Large intestine (tissue), 3 donors: ENCODE data around the gene CA11. TPM values are rescaled to one million over a fixed set of nuclear protein-coding genes. Genes with fewer than 3 reads are reported as not detected.

Experiments used
- DNase-seq, 2 donors: peaks; one replicate each; pipeline versions ENCODE4 v3.0.0 to v3.0.0-alpha.2; 2013
- H3K27ac ChIP-seq: one replicate; pipeline ENCODE4 v1.5.1; 2013; ENCODE audit warnings: low read length
- H3K27me3 ChIP-seq: 2 replicates; pipeline ENCODE4 v1.6.1; 2013; ENCODE audit warnings: low read length; ENCODE audit not compliant: control insufficient read depth, insufficient read depth
- H3K36me3 ChIP-seq: 2 replicates; pipeline ENCODE4 v1.6.1; 2013; ENCODE audit warnings: low read length; ENCODE audit not compliant: control insufficient read depth, insufficient read depth
- H3K4me1 ChIP-seq: one replicate; pipeline ENCODE4 v1.6.1; 2013; ENCODE audit warnings: low read length; ENCODE audit not compliant: control insufficient read depth, insufficient read depth
- H3K4me3 ChIP-seq: one replicate; pipeline ENCODE4 v1.5.1; 2013; ENCODE audit warnings: low read length
- H3K9me3 ChIP-seq: one replicate; pipeline ENCODE4 v1.6.1; 2013; ENCODE audit warnings: mild to moderate bottlenecking, low read depth, low read length, moderate library complexity; ENCODE audit not compliant: control insufficient read depth
- WGBS: methylation state at CpG from one replicate; pipeline ENCODE4 v1.1.5; 2013; ENCODE audit warnings: low lambda C conversion rate; ENCODE audit not compliant: insufficient coverage; 5-methylcytosine and 5-hydroxymethylcytosine counted together
- polyA plus RNA-seq: library from polyadenylated mRNA; unstranded; fragments of 120-200 nt; gene quantifications from one replicate; pipeline ENCODE4 v1.2.1, GENCODE V29; 2013

CA11 gene
- polyA plus RNA-seq, 1 donor, result 10.1 TPM

GRCh38 chr19:48644839-48645619, 958 bp downstream of the CA11 start:
- H3K27me3 ChIP-seq, result no peaks in the 10 kb centered on the region
- no peaks in the 10 kb centered on the region for H3K36me3 ChIP-seq
- peaks cover 14% of the 10 kb centered on the region for H3K4me1 ChIP-seq
- DNase-seq, result peak in 1 of 2 donors; percentile 77
- H3K27ac ChIP-seq, result peak overlapping the region; percentile 67
- no peaks in the 10 kb centered on the region for H3K9me3 ChIP-seq
- H3K4me3 ChIP-seq, result peak overlapping the region; percentile 56
- WGBS, result no CpG with 5 or more reads among the region's 25 CpGs

- Histone ChIP-seq H3K27ac (no peak overlapping the region), H3K27me3 (no peaks in the 10 kb centered on the region), H3K4me1 (peaks cover 14% of the 10 kb centered on the region), H3K36me3 (no peaks in the 10 kb centered on the region), H3K9me3 (no peaks in the 10 kb centered on the region), H3K4me3 (no peak overlapping the region)
- WGBS, result no CpG with 5 or more reads among the region's 4 CpGs
- DNase-seq, result no peak
Measured at GRCh38 chr19:48644355-48644754, 1.6 kb downstream of the CA11 start.

GRCh38 chr19:48642862-48643261, 3.1 kb downstream of the CA11 start:
- no peaks in the 10 kb centered on the region for H3K9me3 ChIP-seq
- no peak overlapping the region for H3K27ac ChIP-seq
- H3K36me3 ChIP-seq, result no peaks in the 10 kb centered on the region
- no peak for DNase-seq
- WGBS, result 90% methylated on average over 1 of the region's 5 CpGs
- no peak overlapping the region for H3K4me3 ChIP-seq
- peaks cover 22% of the 10 kb centered on the region for H3K4me1 ChIP-seq
- H3K27me3 ChIP-seq, result no peaks in the 10 kb centered on the region

DNA sequence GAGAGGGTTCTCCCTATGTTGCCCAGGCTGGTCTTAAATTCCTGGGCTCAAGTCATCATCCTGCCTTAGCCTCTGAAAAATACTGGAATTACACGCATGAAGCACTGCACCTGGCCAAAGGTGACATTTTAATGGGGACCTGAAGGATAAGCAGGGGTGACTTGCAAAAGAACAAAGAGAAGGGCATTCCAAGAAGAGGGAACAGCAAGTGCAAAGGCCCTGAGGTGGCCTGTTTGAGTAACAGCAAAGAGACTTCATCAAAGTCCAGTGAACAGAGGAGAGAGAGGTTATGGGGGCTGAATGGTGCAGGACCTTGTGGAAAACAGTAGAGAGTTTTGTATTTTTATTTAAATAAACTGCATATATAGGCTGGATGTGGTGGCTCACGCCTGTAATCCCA, 4.1 kb downstream of the CA11 start:
- Histone ChIP-seq H3K4me1 (peaks cover 22% of the 10 kb centered on the region), H3K9me3 (no peaks in the 10 kb centered on the region), H3K36me3 (no peaks in the 10 kb centered on the region), H3K27me3 (no peaks in the 10 kb centered on the region), H3K27ac (no peak overlapping the region), H3K4me3 (no peak overlapping the region)
- no peak for DNase-seq
- WGBS, result 100% methylated on average over 1 of the region's 2 CpGs

DNA sequence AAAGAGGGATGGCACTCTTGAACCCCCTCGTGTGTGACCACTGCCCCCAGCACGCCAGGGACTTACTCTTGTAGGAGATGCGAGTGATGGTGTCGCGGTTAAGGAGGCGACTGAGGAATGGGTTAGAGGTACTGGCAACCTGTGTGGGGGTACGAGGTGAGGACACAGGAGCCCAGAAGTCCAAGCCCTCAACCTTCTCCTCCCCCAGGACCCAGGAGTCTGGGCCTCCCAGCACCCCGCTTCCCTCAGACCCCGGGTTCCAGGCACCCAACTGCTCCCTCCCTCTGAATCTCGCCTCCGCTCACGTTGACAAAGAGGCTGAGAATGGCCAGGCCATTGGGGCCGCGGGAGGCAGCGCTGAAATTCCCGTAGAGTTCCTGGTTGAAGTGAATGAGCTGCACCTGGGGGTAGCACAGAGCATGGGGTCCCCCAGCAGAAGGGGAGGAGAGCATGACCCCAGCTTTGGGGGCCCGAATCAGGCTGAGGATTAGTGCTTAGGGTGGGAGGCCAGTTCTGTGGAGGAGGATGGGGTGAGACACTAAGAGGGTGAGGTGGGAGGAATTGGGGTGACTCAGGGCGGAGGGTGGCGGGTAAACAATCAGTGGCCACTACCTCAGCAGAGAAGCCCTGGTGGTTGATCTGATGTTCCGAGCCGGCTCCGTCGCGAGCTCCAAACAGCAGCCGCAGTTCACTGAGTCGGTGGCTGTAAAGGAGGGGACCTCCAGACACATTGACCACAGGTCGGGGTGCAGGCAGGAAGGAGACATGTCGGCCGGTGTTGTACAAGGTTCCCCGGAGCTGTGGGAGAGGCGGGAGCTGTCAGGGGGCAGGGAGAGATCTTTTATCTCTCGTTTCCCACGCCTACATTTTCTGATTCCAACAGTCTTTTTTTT, 6.3 kb downstream of the CA11 start:
- peak overlapping the region; percentile 19 for H3K4me3 ChIP-seq
- H3K4me1 ChIP-seq, result peaks cover 21% of the 10 kb centered on the region
- H3K9me3 ChIP-seq, result no peaks in the 10 kb centered on the region
- H3K36me3 ChIP-seq, result no peaks in the 10 kb centered on the region
- no CpG with 5 or more reads among the region's 33 CpGs for WGBS
- H3K27ac ChIP-seq, result no peak overlapping the region
- H3K27me3 ChIP-seq, result no peaks in the 10 kb centered on the region
- peak in 1 of 2 donors; percentile 64 for DNase-seq

- peak overlapping the region; percentile 87 for H3K27ac ChIP-seq
- H3K4me1 ChIP-seq, result peaks cover 24% of the 10 kb centered on the region
- H3K9me3 ChIP-seq, result no peaks in the 10 kb centered on the region
- no CpG with 5 or more reads among the region's 16 CpGs for WGBS
- H3K27me3 ChIP-seq, result no peaks in the 10 kb centered on the region
- peak in 1 of 2 donors; percentile 29 for DNase-seq
- no peaks in the 10 kb centered on the region for H3K36me3 ChIP-seq
- no peak overlapping the region for H3K4me3 ChIP-seq
Measured at GRCh38 chr19:48638831-48639381, 7.1 kb downstream of the CA11 start.

- Histone ChIP-seq H3K4me3 (peak overlapping the region; percentile 71), H3K27ac (peak overlapping the region; percentile 87), H3K36me3 (no peaks in the 10 kb centered on the region), H3K4me1 (peaks cover 31% of the 10 kb centered on the region), H3K27me3 (no peaks in the 10 kb centered on the region), H3K9me3 (no peaks in the 10 kb centered on the region)
- WGBS, result no CpG with 5 or more reads among the region's 29 CpGs
- DNase-seq, result peak; percentile 92 to 95
Measured at GRCh38 chr19:48637948-48638830, 7.8 kb downstream of the CA11 start.

DNA sequence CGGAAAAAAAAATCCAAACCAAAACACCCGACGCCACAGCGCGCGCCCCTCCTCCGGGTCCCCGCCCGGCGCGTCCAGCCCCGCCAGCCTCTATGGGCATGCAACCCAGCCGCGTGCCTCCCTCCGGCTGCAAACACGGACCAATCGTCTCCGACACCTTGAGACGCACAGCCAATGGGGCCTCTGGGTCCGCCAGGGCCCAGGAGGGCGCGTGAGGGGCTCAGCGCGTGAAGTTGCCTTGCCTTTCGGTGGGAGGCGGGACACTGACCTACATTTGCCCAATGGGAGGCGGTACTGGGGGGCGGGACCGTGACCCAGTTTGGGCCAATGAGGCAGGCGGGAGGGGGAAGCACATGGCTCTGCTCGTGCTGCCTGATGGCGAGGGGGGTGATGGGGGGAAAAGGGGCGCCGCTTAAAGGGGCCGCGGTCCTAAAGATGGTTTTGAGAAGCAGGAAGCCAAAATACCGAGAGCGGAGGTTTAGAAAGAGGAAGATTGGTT, 8.5 kb downstream of the CA11 start:
- Histone ChIP-seq H3K4me1 (peaks cover 38% of the 10 kb centered on the region), H3K36me3 (no peaks in the 10 kb centered on the region), H3K27me3 (no peaks in the 10 kb centered on the region), H3K9me3 (no peaks in the 10 kb centered on the region), H3K27ac (peak overlapping the region; percentile 87), H3K4me3 (peak overlapping the region; percentile 71)
- WGBS, result no CpG with 5 or more reads among the region's 38 CpGs
- DNase-seq, result peak; percentile 99 to 100

DNA sequence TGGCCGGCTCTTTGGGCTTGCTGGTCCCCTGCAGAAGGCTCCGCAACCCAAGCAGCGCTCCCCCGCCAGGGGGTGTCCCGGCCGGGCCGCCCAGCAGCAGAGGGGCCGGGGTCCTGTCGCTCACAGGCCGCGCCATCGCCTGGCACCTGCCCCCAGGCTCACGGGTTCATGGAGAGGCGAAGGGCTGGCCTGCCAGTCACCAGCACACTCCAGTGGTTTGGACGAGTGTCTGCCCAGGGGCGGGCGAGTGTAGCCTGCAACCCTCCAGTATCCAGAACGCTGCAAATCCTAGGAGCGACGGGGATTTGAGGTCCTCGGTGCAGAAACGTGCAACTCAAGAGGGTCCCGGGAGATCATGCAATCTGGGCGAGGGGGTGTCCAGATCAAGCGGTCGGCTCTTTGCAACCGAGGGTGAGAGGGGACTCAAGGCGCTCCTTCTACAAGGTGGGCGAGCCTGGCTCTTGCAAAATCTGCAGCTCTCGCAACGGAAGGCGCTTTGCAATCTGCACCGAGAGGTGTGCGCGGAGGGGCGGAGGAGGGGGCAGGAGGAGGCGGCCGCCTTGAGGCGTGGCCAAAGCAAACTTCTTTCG, 9.0 kb downstream of the CA11 start, which contains the start of gene DBP:
Gene DBP (minus strand): TSS at position 521 of the 590 bp plus-strand sequence. CDS start 385 bp downstream, at position 136.
- H3K4me1 ChIP-seq, result peaks cover 42% of the 10 kb centered on the region
- H3K36me3 ChIP-seq, result no peaks in the 10 kb centered on the region
- no peaks in the 10 kb centered on the region for H3K9me3 ChIP-seq
- H3K4me3 ChIP-seq, result peak within 1 kb of the TSS; percentile 71
- WGBS, result no CpG with 5 or more reads among the region's 40 CpGs
- no peak for DNase-seq
- peak within 1 kb of the TSS; percentile 87 for H3K27ac ChIP-seq
- no peaks in the 10 kb centered on the region for H3K27me3 ChIP-seq
